Astrocyte of the spinal cord (primary cell): ENCODE results near the gene IGSF11.

Source experiments
- DNase-seq: peaks from one replicate; pipeline ENCODE4 v3.0.0; 2011; ENCODE audit warnings: low read depth, low spot score
- H3K4me3 ChIP-seq: 2 replicates; pipeline ENCODE4 v1.5.1; 2011; ENCODE audit warnings: low read depth, mild to moderate bottlenecking, low read length, moderate library complexity
- in situ Hi-C: cut with HindIII; loops from 2 replicates; pipeline ENCODE4 v1.10.0; 2017; ENCODE audit warnings: low sequenced_read_pairs
- TF ChIP-seq, protein P1 (sequence below): IDR thresholded peaks from 2 replicates; pipeline ENCODE4 v1.5.1; 2012; ENCODE audit warnings: low read depth, mild to moderate bottlenecking, low read length, inconsistent platforms

IGSF11 gene

GRCh38 chr3:119019767-119020518 is 14.7 kb downstream of the IGSF11 start:
- no peak for DNase-seq
- H3K4me3 ChIP-seq = no peak overlapping the region
- in situ Hi-C loops = no loop called here
- TF ChIP-seq, protein P1, sequence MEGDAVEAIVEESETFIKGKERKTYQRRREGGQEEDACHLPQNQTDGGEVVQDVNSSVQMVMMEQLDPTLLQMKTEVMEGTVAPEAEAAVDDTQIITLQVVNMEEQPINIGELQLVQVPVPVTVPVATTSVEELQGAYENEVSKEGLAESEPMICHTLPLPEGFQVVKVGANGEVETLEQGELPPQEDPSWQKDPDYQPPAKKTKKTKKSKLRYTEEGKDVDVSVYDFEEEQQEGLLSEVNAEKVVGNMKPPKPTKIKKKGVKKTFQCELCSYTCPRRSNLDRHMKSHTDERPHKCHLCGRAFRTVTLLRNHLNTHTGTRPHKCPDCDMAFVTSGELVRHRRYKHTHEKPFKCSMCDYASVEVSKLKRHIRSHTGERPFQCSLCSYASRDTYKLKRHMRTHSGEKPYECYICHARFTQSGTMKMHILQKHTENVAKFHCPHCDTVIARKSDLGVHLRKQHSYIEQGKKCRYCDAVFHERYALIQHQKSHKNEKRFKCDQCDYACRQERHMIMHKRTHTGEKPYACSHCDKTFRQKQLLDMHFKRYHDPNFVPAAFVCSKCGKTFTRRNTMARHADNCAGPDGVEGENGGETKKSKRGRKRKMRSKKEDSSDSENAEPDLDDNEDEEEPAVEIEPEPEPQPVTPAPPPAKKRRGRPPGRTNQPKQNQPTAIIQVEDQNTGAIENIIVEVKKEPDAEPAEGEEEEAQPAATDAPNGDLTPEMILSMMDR = no peak

DNA sequence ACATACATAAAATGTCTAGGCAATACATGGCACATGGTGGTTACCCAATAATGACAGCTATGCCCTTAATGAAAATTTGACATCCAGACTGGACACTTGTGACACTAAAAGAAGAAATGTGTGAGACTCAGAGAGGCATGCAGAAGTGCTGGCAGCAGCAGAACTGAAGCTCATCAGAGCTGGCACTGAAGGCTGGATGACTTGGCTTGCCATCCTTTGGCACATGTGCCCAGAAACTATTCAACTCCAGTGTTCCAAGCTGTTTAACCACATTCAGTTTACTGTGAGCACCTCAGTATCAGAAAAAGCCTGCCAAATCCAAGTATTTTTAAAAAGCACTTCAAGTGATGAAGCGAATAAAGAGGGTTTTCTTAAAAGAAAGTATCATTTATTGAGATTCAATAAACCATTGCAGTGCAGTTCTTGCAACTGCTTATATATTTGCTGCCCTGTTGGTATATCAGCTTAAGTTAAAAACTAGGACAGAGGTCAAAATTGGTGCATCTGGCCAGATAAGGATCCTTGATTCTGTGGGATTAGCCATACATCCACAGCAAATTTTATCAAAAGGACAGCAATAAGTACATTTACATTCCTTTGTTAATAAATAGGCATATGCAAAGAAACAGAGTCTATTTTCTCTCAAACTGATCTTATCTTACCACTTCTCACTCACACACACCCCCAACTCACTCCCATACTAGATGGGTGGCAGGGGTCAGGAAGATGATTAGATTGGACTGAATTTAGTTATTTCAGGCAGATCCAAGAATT is 15.8 kb downstream of the IGSF11 start:
- in situ Hi-C loops = no loop called here

DNA sequence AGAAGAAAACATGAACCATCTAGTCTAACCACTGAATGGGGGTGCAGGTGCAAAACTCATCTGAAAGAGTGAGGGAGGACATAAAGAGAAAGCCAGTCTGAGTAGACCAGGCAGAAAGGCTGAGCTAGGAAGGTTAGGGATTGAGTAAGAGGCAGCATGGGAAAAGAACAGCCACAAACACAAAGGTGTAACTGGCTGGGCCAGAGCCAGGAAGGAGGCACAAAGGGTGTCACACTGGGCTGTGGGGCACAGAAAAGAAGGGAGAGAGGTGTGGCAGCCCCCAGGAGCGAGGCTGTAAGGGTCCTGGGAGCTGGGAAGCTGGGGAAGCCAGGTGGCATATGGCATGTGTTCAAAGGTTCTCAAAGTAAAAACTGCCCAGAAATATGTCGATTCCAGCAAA is 18.7 kb downstream of the IGSF11 start:
- TF ChIP-seq, protein P1 = no peak
- no peak overlapping the region for H3K4me3 ChIP-seq
- DNase-seq = no peak
- in situ Hi-C loops = no loop called here

More for the DNA sequence above, 15.8 kb downstream of the IGSF11 start:
- DNase-seq = no peak
- H3K4me3 ChIP-seq = no peak overlapping the region
- TF ChIP-seq, protein P1 = no peak

DNA sequence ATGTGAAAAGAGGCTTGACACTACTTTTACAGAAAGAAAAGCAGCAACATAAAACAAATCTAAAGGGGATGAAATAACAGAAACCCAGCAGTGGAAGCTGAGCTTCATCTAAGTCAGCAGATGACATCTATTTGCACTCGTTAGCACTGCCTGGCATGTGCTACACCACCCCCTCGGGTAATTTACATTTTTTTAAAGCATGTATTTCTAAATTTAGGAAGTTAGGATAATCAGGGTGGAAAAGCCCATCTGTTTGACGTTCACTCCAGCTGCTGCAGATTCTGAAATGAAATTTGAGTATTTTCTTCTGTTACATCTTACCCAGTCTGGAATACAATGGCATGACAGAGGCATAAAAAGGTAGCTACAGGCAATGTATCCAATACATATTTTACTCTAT is 20.7 kb downstream of the IGSF11 start:
- in situ Hi-C loops = no loop called here

DNA sequence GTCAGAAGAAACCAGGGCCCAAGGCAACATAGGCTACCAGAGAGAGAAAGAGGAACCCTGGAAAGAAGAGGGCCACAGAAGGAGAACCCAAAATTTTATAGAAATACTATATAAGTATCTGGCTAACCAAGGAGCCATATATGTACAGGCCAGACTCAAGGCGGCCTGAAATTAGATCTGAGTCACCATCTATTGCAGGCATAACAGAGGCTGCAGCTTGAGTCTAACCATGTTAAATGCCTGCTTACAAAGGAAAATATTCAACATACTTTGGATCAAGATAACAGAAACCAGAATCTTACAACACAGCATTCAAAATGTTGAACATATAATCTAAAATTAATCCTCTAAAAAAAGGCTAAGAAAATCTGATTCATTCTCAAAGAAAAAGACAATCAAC is 23.1 kb downstream of the IGSF11 start:
- in situ Hi-C loops = no loop called here
- no peak for DNase-seq
- H3K4me3 ChIP-seq = no peak overlapping the region
- TF ChIP-seq, protein P1 = no peak

More for the DNA sequence above, 20.7 kb downstream of the IGSF11 start:
- DNase-seq = no peak
- TF ChIP-seq, protein P1 = no peak
- H3K4me3 ChIP-seq = no peak overlapping the region

GRCh38 chr3:118997190-118997589 is 37.5 kb downstream of the IGSF11 start:
- TF ChIP-seq, protein P1 = no peak
- H3K4me3 ChIP-seq = no peak overlapping the region
- in situ Hi-C loops = no loop called here
- DNase-seq = no peak
